D721Med (cell line): ENCODE data around the gene KCNJ12.
"Not testable (repeated sequence)": the region's sequence is repeated elsewhere in the genome, so short reads cannot be mapped to it uniquely, and the experiment has no call there.

Experiments
- DNase-seq: peaks from one replicate; pipeline ENCODE4 v3.0.0; 2011; ENCODE audit warnings: low spot score; ENCODE audit not compliant: insufficient read length
- FAIRE-seq: peaks from 2 replicates; lab custom pipeline; 2011; peaks lifted over from hg19 to GRCh38; lab: Jason Lieb, UNC
- TF ChIP-seq, protein P1 (sequence below): IDR thresholded peaks from 2 replicates; pipeline ENCODE4 v1.5.1; 2012; ENCODE audit warnings: mild to moderate bottlenecking, control low read depth; ENCODE audit not compliant: insufficient read depth; ENCODE audit errors: missing control alignments

The KCNJ12 gene

DNA sequence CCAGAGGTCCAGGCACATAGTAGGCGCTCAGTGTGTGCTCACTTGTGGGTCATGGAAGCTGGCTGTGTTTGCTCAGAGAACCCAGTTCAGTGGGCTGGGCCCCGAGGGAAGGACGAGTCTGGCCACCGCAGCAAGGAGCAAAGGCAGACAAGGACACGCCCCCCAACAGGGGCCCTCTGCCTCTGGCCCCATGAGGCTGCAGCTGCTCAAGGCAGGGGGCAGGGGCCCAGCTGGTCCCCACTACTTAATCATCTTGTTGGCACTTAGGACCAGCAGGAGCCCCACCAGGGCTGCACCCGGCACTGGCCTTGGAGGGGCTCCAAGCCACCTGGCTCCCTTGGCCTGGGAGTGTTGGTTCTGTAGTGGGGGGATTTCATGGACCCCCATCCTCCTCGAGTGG lies 16.1 kb downstream of the KCNJ12 start:
- FAIRE-seq, result no peak
- DNase-seq, result no peak
- TF ChIP-seq, protein P1, sequence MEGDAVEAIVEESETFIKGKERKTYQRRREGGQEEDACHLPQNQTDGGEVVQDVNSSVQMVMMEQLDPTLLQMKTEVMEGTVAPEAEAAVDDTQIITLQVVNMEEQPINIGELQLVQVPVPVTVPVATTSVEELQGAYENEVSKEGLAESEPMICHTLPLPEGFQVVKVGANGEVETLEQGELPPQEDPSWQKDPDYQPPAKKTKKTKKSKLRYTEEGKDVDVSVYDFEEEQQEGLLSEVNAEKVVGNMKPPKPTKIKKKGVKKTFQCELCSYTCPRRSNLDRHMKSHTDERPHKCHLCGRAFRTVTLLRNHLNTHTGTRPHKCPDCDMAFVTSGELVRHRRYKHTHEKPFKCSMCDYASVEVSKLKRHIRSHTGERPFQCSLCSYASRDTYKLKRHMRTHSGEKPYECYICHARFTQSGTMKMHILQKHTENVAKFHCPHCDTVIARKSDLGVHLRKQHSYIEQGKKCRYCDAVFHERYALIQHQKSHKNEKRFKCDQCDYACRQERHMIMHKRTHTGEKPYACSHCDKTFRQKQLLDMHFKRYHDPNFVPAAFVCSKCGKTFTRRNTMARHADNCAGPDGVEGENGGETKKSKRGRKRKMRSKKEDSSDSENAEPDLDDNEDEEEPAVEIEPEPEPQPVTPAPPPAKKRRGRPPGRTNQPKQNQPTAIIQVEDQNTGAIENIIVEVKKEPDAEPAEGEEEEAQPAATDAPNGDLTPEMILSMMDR, result no peak

DNA sequence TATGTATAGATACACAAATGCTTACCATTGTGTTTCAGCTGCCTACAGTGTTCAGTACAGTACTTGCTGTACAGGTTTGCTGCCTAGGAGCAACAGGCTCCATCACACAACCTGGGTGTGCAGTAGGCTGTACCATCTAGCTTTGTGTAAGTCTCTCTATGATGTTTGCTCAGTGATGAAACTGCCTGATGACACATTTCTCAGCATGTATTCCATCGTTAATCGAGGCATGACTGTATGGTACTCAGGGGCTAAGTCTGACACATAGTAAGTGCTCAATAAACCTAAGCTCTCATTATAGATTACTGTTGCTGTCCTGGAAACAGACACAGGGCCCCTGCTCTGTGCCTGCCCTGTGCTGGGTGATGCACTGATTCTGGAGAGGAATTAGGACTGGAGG lies 18.1 kb downstream of the KCNJ12 start:
- DNase-seq (no peak), FAIRE-seq (no peak)
- TF ChIP-seq, protein P1, result no peak

DNA sequence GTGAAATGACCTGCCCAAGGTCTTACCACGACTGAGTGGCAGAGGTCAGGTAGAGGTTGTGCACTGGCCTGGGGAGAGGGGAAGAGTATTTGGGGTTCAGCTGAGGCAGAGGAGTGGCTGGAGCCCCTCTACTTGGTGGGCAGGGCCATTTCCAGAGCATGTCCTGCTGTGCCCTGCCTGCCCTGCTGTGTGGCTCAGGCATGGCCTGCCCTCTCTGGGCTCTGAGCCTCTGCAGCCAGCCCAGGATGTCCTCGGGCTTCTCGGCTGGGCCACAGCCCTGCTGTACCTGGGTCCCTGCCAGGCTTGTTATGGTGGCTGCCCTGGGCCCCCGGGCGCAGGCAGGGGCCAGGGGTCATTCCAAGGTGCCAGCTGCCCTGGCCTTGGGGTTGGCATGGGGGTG lies 19.6 kb downstream of the KCNJ12 start:
- DNase-seq, result no peak
- TF ChIP-seq, protein P1, result no peak
- no peak for FAIRE-seq

DNA sequence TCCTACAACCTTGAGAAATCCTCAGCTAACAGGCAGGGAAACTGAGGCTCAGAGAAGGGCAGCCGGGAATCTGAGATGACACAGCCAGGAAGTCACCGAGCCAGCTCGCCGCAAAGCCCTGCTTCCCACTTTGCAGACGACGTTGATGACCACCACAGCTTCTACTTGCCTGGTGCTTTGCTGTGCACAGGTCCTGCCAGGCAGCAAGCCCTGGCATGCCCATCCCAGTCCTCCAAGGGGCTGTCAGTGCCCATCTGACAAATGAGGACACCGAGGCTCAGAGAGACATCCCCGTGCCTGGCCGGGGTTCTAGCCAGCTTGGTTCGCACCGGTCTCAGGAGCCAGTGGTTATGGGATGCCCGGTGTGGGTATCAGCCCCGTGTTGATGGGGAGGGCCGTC lies 20.1 kb downstream of the KCNJ12 start:
- FAIRE-seq (no peak), DNase-seq (no peak)
- TF ChIP-seq, protein P1, result no peak

DNA sequence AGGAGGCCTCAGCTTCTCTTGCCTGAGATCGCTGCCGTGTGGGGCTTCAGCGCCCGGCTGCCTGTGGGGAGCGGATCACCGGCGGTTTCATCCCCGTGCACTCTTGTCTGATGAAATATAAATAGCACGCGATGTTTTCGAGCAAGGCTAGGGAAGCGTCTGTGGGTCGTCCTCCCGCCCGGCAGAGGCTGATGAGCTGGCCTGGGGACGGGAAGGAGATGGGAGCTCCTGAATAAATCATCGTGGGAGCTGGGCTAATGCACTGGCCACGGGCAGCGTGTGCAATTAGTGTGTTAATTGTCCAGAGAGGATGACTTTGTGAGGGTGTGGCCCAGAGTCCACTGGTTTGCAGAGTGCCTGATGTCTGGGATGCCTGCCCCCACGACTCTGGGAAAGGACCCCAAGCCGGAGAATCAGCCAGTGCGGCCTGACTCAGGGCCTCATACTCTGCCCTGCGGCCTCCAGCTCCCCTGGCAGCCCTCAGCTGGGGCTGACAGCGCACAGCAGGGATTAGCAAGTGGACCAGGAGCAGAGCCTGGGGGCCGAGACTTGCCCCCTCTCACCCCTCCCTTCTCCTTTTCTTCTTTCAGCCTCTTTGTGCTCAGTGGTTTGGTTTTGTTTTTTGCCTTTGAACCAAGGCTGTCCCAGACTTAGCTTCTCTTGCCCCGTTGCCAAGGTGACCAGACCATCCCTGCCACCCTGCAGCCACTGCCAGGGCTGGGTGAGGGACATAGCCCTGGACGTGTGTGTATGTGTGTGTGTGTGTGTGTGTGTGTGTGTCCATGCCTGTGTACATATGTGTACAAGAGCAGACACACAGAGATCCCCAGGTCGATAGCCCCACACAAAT lies 21.4 kb downstream of the KCNJ12 start:
- no peak for DNase-seq
- FAIRE-seq, result no peak
- TF ChIP-seq, protein P1, result no peak

DNA sequence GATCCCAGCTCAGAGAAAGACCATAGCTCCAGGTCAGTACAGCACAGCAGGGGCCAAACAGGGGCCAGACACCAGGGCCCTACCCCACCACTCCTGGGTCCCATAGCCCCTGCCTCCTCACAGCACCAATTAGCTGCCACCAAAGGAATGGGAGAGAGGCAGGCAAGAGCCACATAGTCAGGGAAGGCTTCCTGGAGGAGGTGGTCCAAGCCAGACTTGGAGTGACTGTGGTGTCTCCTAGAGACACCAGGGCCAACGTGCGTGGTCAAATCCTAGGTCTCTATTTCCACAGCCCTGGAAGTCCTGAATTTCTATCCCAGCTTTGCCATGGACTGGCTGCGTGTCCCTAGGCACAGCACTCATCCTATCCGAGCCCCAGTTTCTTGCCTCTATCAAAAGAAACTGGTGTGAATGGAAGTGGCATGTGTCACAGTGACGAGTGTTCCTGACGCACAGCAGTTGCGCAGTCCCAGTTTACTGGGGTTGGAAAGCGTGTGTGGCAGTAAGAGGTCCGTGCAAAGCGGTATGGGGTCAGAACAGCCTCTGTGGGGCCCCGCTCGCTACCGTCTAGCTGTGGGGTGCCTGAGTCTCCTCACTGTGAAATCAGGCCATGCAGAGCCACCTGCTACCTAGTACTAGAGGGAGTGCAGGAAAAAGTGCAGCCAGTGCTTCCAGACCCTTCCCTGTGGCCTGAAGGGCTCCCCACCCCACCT lies 23.5 kb downstream of the KCNJ12 start:
- DNase-seq (no peak), FAIRE-seq (no peak)
- TF ChIP-seq, protein P1, result no peak

DNA sequence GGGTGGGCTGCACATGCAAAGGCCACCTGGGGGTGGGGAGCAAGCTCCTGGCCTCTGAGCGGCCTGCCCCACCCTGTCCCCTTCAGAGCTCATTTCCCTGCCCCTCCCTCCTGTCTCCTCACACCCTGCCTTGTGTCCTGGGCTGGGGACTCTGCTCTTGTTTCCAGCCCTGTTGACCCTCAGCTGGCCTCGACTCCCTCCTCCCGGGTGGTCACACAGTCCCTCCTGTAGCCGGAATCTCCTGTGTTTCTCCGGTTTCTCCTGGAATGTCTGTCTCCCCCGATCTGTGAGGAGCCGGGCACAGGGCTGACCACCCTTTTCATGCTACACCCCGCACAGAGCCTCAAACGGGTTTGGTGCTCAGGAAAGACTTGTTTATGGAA lies 24.0 kb downstream of the KCNJ12 start:
- FAIRE-seq, DNase-seq: not testable (repeated sequence)
